ENCODE data around the gene LEFTY1. TPM values are rescaled to one million over a fixed set of nuclear protein-coding genes. Genes with fewer than 3 reads are reported as not detected.

Gene LEFTY1
- total and polyA plus RNA-seq, 2 donors (not counting 3 experiments of a cell fraction or from before 2014, with no cell fraction given) = not detected

- no peaks in the 10 kb centered on the region for H3K9me1 ChIP-seq (replicated peaks; ENCODE audit: control insufficient read depth, extremely low read depth, insufficient read depth, low read length)
- no peaks in the 10 kb centered on the region for H4K20me1 ChIP-seq (replicated peaks; ENCODE audit: control insufficient read depth, extremely low read depth, insufficient read depth, low read length)
- H3K4me1 ChIP-seq (ENCODE audit: control insufficient read depth, extremely low read depth, insufficient read depth, low read length) = no peaks in the 10 kb centered on the region
- POLR2A ChIA-PET = no interaction called here
- no TSS peak for BruUV-seq (replicated peaks)
- TF ChIP-seq JUN (IDR thresholded peaks at IDR 0.05; ENCODE audit: borderline replicate concordance, insufficient read depth, insufficient read length, low read depth) (no peak), EZH2 (IDR thresholded peaks at IDR 0.05; ENCODE audit: borderline replicate concordance, low read depth, low read length, severe bottlenecking) (no peak), GATA2 (IDR thresholded peaks at IDR 0.05; ENCODE audit: insufficient read depth, insufficient read length, low read depth, low read length) (no peak), MAX (IDR thresholded peaks at IDR 0.05; ENCODE audit: insufficient read depth, insufficient read length) (no peak), FOS (IDR thresholded peaks at IDR 0.05; ENCODE audit: borderline replicate concordance, insufficient read depth, low read length) (no peak), CTCF (IDR thresholded peaks at IDR 0.05; ENCODE audit: extremely low read depth in 1 of 2, insufficient read depth in 1 of 2, low read depth in 1 of 2, low read length in 2 of 2) (no peak), POLR2AphosphoS5 (IDR thresholded peaks at IDR 0.05; ENCODE audit: insufficient read depth, low read depth, low read length) (no peak), POLR2A (IDR thresholded peaks at IDR 0.05; ENCODE audit: low read depth, low read length) (no peak), MYC (IDR thresholded peaks at IDR 0.05; ENCODE audit: low read depth, low read length) (no peak)
- DNase-seq (ENCODE audit: low read depth, low spot score) (no peak), FAIRE-seq (peak; percentile 48)
- dilution Hi-C loops (cut with MboI; ENCODE audit: extremely low pct_ligation_motif_present, low sequenced_read_pairs) = no loop called here
- no peak overlapping the region for H3K27ac ChIP-seq (ENCODE audit: insufficient read depth, low read depth, low read length)
- H3K79me2 ChIP-seq (ENCODE audit: control insufficient read depth, insufficient read depth, low read length) = no peaks in the 10 kb centered on the region
- no peak overlapping the region for H3K9ac ChIP-seq (replicated peaks; ENCODE audit: extremely low read depth, insufficient read depth, low read length)
- H3K9me3 ChIP-seq (replicated peaks; ENCODE audit: control insufficient read depth, insufficient read depth, low read length) = no peaks in the 10 kb centered on the region
- H3K4me3 ChIP-seq (replicated peaks in 1 of 3; ENCODE audit: insufficient read depth in 1 of 3, low read depth in 1 of 3, low read length in 3 of 3) = no peak overlapping the region
- CTCF ChIA-PET = no interaction called here
- no peak overlapping the region for H3K4me2 ChIP-seq (ENCODE audit: insufficient read depth, low read length)
- no peaks in the 10 kb centered on the region for H3K36me3 ChIP-seq (ENCODE audit: control insufficient read depth in 2 of 2, extremely low read depth in 1 of 2, insufficient read depth in 2 of 2, low read length in 2 of 2)
- H2AFZ ChIP-seq (ENCODE audit: low read depth, low read length) = no peak overlapping the region
- no peaks in the 10 kb centered on the region for H3K27me3 ChIP-seq (ENCODE audit: control insufficient read depth in 2 of 2, insufficient read depth in 2 of 2, low read length in 2 of 2)
- intact Hi-C loops (cut with micrococcal nuclease) = no loop called here
These were observed 45.8 kb upstream of the LEFTY1 start for GRCh38 chr1:225934711-225935110.
